ENCODE data around the gene HMGCLL1. TPM values are rescaled to one million over a fixed set of nuclear protein-coding genes. Genes with fewer than 3 reads are reported as not detected.

The HMGCLL1 gene
- total RNA-seq, 4 donors from 2014 or later, result 0.31 to 2.3 (median 1.3) TPM

DNA sequence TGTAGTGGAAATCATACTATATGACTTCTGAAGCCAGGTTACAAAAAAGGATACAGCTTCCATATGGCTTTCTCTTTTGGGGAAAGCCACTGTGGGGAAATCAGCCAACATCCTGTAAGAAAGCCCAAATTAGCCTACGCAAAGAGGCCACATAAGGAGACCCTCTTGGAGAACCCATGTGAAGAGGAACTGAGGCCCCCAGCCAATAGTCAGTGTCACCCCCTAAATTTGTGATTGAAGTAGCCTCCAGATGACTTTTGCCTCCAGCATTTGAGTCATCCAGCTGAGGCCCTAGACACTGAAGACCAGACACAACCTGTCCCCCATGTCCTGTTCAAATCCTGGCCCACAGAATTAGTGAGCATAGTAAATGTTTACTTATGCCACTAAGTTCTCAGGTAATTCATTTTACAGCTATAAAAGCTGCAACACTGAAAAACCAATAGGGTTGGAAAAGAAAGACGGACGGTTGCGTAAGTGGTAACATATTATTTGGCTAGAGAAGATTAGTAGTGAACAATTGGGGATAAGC lies 60.4 kb downstream of the HMGCLL1 start:
- H3K27me3 ChIP-seq, result no peaks in the 10 kb centered on the region
- H3K4me1 ChIP-seq, result no peaks in the 10 kb centered on the region
- no peak overlapping the region for H3K27ac ChIP-seq
- 80 to 83% methylated on average over 2 to 4 of the region's 4 CpGs for WGBS, 2 donors (ENCODE audit: low coverage in 1 of 2)
- H3K9me3 ChIP-seq, result no peaks in the 10 kb centered on the region
- TF ChIP-seq EP300 (IDR thresholded peaks at IDR 0.05) (no peak), POLR2A (IDR thresholded peaks at IDR 0.05) (no peak), POLR2AphosphoS5 (IDR thresholded peaks at IDR 0.05) (no peak)
- TF ChIP-seq, protein P1, sequence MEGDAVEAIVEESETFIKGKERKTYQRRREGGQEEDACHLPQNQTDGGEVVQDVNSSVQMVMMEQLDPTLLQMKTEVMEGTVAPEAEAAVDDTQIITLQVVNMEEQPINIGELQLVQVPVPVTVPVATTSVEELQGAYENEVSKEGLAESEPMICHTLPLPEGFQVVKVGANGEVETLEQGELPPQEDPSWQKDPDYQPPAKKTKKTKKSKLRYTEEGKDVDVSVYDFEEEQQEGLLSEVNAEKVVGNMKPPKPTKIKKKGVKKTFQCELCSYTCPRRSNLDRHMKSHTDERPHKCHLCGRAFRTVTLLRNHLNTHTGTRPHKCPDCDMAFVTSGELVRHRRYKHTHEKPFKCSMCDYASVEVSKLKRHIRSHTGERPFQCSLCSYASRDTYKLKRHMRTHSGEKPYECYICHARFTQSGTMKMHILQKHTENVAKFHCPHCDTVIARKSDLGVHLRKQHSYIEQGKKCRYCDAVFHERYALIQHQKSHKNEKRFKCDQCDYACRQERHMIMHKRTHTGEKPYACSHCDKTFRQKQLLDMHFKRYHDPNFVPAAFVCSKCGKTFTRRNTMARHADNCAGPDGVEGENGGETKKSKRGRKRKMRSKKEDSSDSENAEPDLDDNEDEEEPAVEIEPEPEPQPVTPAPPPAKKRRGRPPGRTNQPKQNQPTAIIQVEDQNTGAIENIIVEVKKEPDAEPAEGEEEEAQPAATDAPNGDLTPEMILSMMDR (IDR thresholded peaks at IDR 0.05), result no peak
- no peak overlapping the region for H3K4me3 ChIP-seq
- H3K36me3 ChIP-seq, result no peaks in the 10 kb centered on the region
- no peak for ATAC-seq

DNA sequence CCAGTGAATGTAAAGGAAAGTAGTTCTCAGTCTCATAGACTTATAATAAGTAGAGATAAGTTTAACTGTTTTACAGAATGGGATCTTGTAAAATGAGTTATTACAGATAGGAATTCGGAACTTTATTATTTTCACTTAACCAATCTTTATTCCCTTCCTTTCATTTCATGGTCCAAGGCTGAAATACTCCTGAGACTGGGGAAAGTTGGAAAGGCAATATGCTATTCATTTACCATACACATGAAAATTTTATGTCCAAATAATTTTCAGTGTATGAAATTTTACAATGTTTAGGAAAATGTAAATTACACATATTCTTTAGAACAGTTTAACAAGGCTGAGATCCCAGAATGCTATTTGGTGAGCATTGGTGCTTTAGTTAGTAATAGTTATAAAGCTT lies 62.3 kb downstream of the HMGCLL1 start:
- no peaks in the 10 kb centered on the region for H3K36me3 ChIP-seq
- ATAC-seq, result no peak
- no peaks in the 10 kb centered on the region for H3K9me3 ChIP-seq
- 80 to 100% methylated on average over 1 of the region's 1 CpG for WGBS, 2 donors (ENCODE audit: low coverage in 1 of 2)
- no peaks in the 10 kb centered on the region for H3K4me1 ChIP-seq
- TF ChIP-seq POLR2AphosphoS5 (IDR thresholded peaks at IDR 0.05), result no peak
- TF ChIP-seq POLR2A (IDR thresholded peaks at IDR 0.05), result no peak
- TF ChIP-seq, protein P1 (IDR thresholded peaks at IDR 0.05), result no peak
- no peak for TF ChIP-seq EP300 (IDR thresholded peaks at IDR 0.05)
- H3K27ac ChIP-seq, result no peak overlapping the region
- no peak overlapping the region for H3K4me3 ChIP-seq
- no peaks in the 10 kb centered on the region for H3K27me3 ChIP-seq

DNA sequence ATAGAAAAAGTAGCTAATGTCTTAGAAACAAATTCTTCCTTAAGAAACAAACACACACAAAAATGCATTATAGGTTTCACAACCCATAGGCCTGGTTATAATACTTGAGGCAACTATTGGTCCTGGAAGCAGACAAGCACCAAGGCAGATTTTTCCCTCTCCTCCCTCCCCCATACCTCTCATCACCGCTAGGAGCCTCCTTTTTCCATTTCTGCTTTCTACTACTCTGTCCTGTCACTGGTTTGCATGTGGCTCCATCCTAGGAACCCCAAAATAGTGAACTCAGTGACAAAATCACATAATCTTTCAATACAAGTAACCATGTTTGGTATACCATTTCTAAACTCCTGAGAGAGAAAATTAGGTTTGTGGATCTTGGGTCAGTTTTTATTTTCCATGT lies 66.1 kb downstream of the HMGCLL1 start:
- no peaks in the 10 kb centered on the region for H3K9me3 ChIP-seq
- H3K36me3 ChIP-seq, result no peaks in the 10 kb centered on the region
- no peaks in the 10 kb centered on the region for H3K27me3 ChIP-seq
- H3K27ac ChIP-seq, result no peak overlapping the region
- no peak overlapping the region for H3K4me3 ChIP-seq
- no peaks in the 10 kb centered on the region for H3K4me1 ChIP-seq
- TF ChIP-seq, protein P1 (IDR thresholded peaks at IDR 0.05), result no peak
- TF ChIP-seq POLR2A (IDR thresholded peaks at IDR 0.05), result no peak
- no peak for TF ChIP-seq EP300 (IDR thresholded peaks at IDR 0.05)
- no peak for TF ChIP-seq POLR2AphosphoS5 (IDR thresholded peaks at IDR 0.05)
- WGBS, 2 donors (ENCODE audit: low coverage in 1 of 2), result 88 to 100% methylated on average over 1 of the region's 1 CpG
- no peak for ATAC-seq

DNA sequence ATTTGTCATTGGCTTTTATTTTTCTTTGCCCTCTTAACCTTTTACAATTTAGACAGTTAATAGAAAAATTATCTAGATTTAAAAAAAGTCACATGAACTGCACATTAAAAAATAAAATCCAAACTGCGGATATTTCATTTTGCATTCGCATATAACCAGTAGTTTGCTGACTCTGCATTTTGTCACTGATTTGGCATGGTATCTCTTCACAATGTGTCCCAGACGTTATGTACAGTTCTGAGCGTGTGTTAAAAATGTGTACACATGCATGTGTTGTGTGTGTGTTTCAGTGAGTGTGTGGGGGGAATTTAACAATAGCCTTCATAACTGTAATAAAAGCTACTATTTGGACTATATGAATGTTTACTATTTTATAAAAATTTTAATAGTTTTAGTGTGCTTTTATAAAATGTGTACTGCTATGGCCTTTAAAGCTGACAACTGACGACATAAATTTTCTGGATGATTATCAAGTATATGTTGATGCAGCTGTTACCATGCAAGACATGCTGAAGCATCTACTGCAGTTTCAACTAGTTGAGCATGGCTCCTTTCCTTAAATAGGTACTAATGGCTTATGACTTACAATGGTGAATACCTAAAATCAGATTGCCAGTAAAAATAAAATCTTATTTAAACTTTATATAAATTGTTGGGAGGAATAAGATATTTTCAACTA lies 67.7 kb downstream of the HMGCLL1 start:
- Histone ChIP-seq H3K4me3 (no peak overlapping the region), H3K4me1 (no peaks in the 10 kb centered on the region), H3K36me3 (no peaks in the 10 kb centered on the region), H3K27ac (no peak overlapping the region), H3K27me3 (no peaks in the 10 kb centered on the region), H3K9me3 (no peaks in the 10 kb centered on the region)
- TF ChIP-seq EP300 (IDR thresholded peaks at IDR 0.05), result no peak
- TF ChIP-seq, protein P1 (IDR thresholded peaks at IDR 0.05), result no peak
- no peak for TF ChIP-seq POLR2A (IDR thresholded peaks at IDR 0.05)
- TF ChIP-seq POLR2AphosphoS5 (IDR thresholded peaks at IDR 0.05), result no peak
- ATAC-seq, result no peak
- 70 to 76% methylated on average over 5 of the region's 5 CpGs for WGBS, 2 donors (ENCODE audit: low coverage in 1 of 2)

DNA sequence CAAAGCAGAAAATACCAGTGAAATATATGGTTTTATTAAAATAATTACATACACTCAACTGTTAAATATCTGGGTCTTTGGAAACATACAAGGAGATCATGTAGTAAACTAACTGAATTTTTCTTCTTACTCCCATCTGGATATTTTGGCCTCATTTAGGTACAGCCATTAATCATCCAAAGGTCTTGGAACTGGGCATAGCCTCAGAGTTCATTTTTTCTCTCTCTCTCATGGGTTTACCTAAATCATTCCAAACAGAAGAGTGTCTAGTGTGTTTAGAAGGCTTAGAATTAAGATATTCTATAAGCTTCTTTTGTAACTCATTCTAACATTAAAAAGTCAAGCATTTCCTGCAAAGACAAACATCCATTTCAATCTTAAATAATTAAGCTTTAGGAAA lies 79.4 kb downstream of the HMGCLL1 start:
- Histone ChIP-seq H3K9me3 (no peaks in the 10 kb centered on the region), H3K27ac (no peak overlapping the region), H3K4me3 (no peak overlapping the region), H3K36me3 (no peaks in the 10 kb centered on the region), H3K27me3 (no peaks in the 10 kb centered on the region), H3K4me1 (peaks cover 0 to 7% (median 0%) of the 10 kb centered on the region in 3 donors)
- TF ChIP-seq EP300 (IDR thresholded peaks at IDR 0.05), result no peak
- TF ChIP-seq POLR2A (IDR thresholded peaks at IDR 0.05), result no peak
- TF ChIP-seq, protein P1 (IDR thresholded peaks at IDR 0.05), result no peak
- no peak for TF ChIP-seq POLR2AphosphoS5 (IDR thresholded peaks at IDR 0.05)
- no peak for ATAC-seq

Data from gastroesophageal sphincter (tissue), 4 donors.